Right atrium auricular region (tissue), 2 donors: Measurements from ENCODE around the gene CD274. TPM values are rescaled to one million over a fixed set of nuclear protein-coding genes. Genes with fewer than 3 reads are reported as not detected.
"Not testable (repeated sequence)": the region's sequence is repeated elsewhere in the genome, so short reads cannot be mapped to it uniquely, and the experiment has no call there.

ENCODE experiments used
- DNase-seq: peaks from one replicate; pipeline ENCODE4 v3.0.0-alpha.2; 2019; ENCODE audit warnings: low spot score
- H3K27ac ChIP-seq, 2 donors: fragments of 200-600 bp; sonication (generic); 1 replicate in 1 of 2; 2 replicates in 1 of 2; pipeline ENCODE4 v1.5.1; 2016 to 2019
- H3K27me3 ChIP-seq, 2 donors: fragments of 200-600 bp; sonication (generic); one replicate each; pipeline versions ENCODE4 v1.5.1 to v1.6.0; 2017 to 2019
- H3K36me3 ChIP-seq: fragments of 200-600 bp; sonication (generic); one replicate; pipeline ENCODE4 v1.5.1; 2016
- H3K4me1 ChIP-seq, 2 donors: fragments of 200-600 bp; sonication (generic); one replicate each; pipeline versions ENCODE4 v1.5.1 to v1.6.0; 2017 to 2019
- H3K4me3 ChIP-seq, 2 donors: fragments of 200-600 bp; sonication (generic); 1 replicate in 1 of 2; 2 replicates in 1 of 2; pipeline ENCODE4 v1.5.1; 2017 to 2019; ENCODE audit warnings: mild to moderate bottlenecking in 1 of 2, moderate library complexity in 1 of 2
- H3K9me3 ChIP-seq, 2 donors: fragments of 200-600 bp; sonication (generic); one replicate each; pipeline ENCODE4 v1.5.1; 2019
- total RNA-seq, 2 donors: library from RNA; depleted of rRNA; stranded (reverse); fragments of >200 nt; gene quantifications; one replicate each; pipeline ENCODE4 v1.1.0, GENCODE V29; 2016
- TF ChIP-seq, protein P1 (sequence below), 2 donors: fragments of 200-600 bp; sonication (generic); IDR thresholded peaks; one replicate each; pipeline ENCODE4 v1.5.1; 2019; ENCODE audit warnings: antibody characterized with exemption in 2 of 2

Gene CD274
- total RNA-seq, 2 donors from 2014 or later, result 6.6 to 14.1 TPM

- TF ChIP-seq, protein P1, sequence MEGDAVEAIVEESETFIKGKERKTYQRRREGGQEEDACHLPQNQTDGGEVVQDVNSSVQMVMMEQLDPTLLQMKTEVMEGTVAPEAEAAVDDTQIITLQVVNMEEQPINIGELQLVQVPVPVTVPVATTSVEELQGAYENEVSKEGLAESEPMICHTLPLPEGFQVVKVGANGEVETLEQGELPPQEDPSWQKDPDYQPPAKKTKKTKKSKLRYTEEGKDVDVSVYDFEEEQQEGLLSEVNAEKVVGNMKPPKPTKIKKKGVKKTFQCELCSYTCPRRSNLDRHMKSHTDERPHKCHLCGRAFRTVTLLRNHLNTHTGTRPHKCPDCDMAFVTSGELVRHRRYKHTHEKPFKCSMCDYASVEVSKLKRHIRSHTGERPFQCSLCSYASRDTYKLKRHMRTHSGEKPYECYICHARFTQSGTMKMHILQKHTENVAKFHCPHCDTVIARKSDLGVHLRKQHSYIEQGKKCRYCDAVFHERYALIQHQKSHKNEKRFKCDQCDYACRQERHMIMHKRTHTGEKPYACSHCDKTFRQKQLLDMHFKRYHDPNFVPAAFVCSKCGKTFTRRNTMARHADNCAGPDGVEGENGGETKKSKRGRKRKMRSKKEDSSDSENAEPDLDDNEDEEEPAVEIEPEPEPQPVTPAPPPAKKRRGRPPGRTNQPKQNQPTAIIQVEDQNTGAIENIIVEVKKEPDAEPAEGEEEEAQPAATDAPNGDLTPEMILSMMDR (IDR thresholded peaks at IDR 0.05), result no peak
- no peak for DNase-seq
- Histone ChIP-seq H3K9me3 (no peaks in the 10 kb centered on the region), H3K27me3 (no peaks in the 10 kb centered on the region), H3K36me3 (peaks cover 24% of the 10 kb centered on the region), H3K4me3 (no peak overlapping the region), H3K4me1 (no peaks in the 10 kb centered on the region), H3K27ac (no peak overlapping the region)
These were observed 15.7 kb downstream of the CD274 start for GRCh38 chr9:5466005-5466404.

GRCh38 chr9:5466766-5467165 is 16.4 kb downstream of the CD274 start:
- no peaks in the 10 kb centered on the region for H3K4me1 ChIP-seq
- no peaks in the 10 kb centered on the region for H3K9me3 ChIP-seq
- no peak overlapping the region for H3K27ac ChIP-seq
- no peaks in the 10 kb centered on the region for H3K27me3 ChIP-seq
- H3K4me3 ChIP-seq, result no peak overlapping the region
- TF ChIP-seq, protein P1 (IDR thresholded peaks at IDR 0.05), result no peak
- H3K36me3 ChIP-seq, result peaks cover 24% of the 10 kb centered on the region
- DNase-seq, result no peak

DNA sequence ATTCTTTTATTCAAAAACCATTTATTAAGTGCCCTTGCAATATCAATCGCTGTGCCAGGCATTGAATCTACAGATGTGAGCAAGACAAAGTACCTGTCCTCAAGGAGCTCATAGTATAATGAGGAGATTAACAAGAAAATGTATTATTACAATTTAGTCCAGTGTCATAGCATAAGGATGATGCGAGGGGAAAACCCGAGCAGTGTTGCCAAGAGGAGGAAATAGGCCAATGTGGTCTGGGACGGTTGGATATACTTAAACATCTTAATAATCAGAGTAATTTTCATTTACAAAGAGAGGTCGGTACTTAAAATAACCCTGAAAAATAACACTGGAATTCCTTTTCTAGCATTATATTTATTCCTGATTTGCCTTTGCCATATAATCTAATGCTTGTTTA is 18.5 kb downstream of the CD274 start:
- H3K36me3 ChIP-seq, result peaks cover 13% of the 10 kb centered on the region
- TF ChIP-seq, protein P1 (IDR thresholded peaks at IDR 0.05), result no peak
- H3K4me3 ChIP-seq, result no peak overlapping the region
- no peaks in the 10 kb centered on the region for H3K27me3 ChIP-seq
- no peak overlapping the region for H3K27ac ChIP-seq
- no peaks in the 10 kb centered on the region for H3K4me1 ChIP-seq
- no peaks in the 10 kb centered on the region for H3K9me3 ChIP-seq
- DNase-seq, result no peak

DNA sequence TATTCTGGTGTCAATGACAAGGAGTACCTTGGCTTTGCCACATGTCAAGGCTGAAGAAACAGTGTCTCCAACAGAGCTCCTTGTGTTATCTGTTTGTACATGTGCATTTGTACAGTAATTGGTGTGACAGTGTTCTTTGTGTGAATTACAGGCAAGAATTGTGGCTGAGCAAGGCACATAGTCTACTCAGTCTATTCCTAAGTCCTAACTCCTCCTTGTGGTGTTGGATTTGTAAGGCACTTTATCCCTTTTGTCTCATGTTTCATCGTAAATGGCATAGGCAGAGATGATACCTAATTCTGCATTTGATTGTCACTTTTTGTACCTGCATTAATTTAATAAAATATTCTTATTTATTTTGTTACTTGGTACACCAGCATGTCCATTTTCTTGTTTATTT is 19.8 kb downstream of the CD274 start:
- DNase-seq, result no peak
- Histone ChIP-seq H3K4me1 (no peaks in the 10 kb centered on the region), H3K9me3 (no peaks in the 10 kb centered on the region), H3K36me3 (peaks cover 11% of the 10 kb centered on the region), H3K27me3 (no peaks in the 10 kb centered on the region), H3K27ac (no peak overlapping the region), H3K4me3 (no peak overlapping the region)
- TF ChIP-seq, protein P1 (IDR thresholded peaks at IDR 0.05), result no peak

- DNase-seq, result no peak
- TF ChIP-seq, protein P1 (IDR thresholded peaks at IDR 0.05), result no peak
- Histone ChIP-seq H3K4me1 (no peaks in the 10 kb centered on the region), H3K4me3 (no peak overlapping the region), H3K36me3 (peaks cover 11% of the 10 kb centered on the region), H3K27me3 (no peaks in the 10 kb centered on the region), H3K9me3 (no peaks in the 10 kb centered on the region), H3K27ac (no peak overlapping the region)
These were observed 20.5 kb downstream of the CD274 start for GRCh38 chr9:5470816-5471215.

DNA sequence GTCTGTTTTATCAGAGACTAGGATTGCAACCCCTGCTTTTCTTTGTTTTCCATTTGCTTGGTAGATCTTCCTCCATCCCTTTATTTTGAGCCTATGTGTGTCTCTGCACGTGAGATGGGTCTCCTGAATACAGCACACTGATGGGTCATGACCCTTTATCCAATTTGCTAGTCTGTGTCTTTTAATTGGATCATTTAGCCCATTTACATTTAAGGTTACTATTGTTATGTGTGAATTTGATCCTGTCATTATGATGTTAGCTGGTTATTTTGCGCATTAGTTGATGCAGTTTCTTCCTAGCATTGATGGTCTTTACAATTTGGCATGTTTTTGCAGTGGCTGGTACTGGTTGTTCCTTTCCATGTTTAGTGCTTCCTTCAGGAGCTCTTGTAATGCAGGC is 25.3 kb downstream of the CD274 start:
- not testable (repeated sequence) for H3K36me3 ChIP-seq, H3K4me1 ChIP-seq, H3K27ac ChIP-seq, DNase-seq, H3K9me3 ChIP-seq, H3K4me3 ChIP-seq, H3K27me3 ChIP-seq
